D721Med (cell line): ENCODE results near the gene TMEM235.

ENCODE experiments used
- DNase-seq: peaks from one replicate; pipeline ENCODE4 v3.0.0; 2011; ENCODE audit warnings: low spot score; ENCODE audit not compliant: insufficient read length
- FAIRE-seq: peaks from 2 replicates; lab custom pipeline; 2011; peaks lifted over from hg19 to GRCh38; lab: Jason Lieb, UNC
- TF ChIP-seq, protein P1 (sequence below): IDR thresholded peaks from 2 replicates; pipeline ENCODE4 v1.5.1; 2012; ENCODE audit warnings: mild to moderate bottlenecking, control low read depth; ENCODE audit not compliant: insufficient read depth; ENCODE audit errors: missing control alignments

Gene TMEM235

DNA sequence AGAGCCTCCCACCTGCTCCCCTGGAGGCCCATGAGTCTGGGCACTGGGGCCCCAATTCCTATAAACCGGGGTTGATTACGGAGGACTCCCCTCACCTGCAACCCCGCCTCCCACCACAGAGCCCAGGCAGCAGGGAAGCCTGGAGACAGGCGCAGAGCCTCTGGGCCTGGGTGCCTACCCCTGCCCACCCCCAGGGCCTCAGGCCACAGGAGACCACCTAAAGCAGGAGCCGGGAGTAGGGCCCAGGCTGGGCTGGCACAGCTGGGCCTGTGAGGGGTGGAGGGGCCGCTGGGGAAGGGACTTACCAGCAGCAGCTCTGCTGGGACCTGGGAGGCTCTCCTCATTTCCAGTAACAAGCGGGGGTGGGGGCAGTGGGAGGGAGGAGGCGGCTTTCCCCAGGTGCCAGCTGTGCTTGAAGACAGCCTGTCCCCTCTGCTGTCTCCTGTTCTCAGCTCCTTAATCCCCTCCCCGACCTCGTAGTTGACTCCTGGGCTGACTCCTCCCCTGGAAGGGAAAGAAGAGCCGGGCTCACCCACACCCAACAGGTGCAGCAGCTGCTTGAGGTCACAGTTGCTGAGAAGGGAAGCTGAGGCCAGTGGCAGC, 46.8 kb downstream of the TMEM235 start:
- FAIRE-seq (no peak), DNase-seq (peak; percentile 60)
- TF ChIP-seq, protein P1, sequence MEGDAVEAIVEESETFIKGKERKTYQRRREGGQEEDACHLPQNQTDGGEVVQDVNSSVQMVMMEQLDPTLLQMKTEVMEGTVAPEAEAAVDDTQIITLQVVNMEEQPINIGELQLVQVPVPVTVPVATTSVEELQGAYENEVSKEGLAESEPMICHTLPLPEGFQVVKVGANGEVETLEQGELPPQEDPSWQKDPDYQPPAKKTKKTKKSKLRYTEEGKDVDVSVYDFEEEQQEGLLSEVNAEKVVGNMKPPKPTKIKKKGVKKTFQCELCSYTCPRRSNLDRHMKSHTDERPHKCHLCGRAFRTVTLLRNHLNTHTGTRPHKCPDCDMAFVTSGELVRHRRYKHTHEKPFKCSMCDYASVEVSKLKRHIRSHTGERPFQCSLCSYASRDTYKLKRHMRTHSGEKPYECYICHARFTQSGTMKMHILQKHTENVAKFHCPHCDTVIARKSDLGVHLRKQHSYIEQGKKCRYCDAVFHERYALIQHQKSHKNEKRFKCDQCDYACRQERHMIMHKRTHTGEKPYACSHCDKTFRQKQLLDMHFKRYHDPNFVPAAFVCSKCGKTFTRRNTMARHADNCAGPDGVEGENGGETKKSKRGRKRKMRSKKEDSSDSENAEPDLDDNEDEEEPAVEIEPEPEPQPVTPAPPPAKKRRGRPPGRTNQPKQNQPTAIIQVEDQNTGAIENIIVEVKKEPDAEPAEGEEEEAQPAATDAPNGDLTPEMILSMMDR: no peak

DNA sequence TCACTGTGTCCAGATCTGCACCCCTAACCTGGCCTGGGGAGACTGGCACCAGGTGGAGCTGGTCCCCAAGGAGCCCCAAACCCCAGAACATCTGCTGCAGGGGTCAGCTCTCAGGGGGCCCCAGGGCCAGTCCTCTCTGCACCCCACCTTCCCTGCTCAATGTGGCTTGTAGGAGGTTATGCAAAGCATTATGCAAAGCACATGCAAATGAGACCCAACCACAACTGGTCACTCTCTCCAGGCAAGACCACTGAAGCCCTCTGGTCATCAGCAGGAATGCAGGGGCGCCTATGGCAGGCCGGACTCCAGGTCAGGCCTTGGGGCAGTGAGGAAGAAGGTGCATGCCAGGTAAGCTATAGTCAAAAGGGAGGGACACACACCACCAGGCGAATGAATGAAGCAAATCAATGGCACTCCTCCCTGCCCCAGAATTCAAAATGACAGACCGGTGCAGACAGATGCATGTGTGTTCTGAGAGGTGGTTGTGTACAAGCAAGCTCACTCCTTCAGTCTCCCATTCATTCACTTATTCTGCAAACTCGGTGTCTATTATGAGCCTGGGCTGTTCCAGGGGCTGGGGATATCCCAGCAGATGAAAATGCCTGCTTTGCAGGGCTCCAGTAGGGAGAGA, 48.0 kb downstream of the TMEM235 start:
- DNase-seq (no peak), FAIRE-seq (no peak)
- TF ChIP-seq, protein P1: no peak

DNA sequence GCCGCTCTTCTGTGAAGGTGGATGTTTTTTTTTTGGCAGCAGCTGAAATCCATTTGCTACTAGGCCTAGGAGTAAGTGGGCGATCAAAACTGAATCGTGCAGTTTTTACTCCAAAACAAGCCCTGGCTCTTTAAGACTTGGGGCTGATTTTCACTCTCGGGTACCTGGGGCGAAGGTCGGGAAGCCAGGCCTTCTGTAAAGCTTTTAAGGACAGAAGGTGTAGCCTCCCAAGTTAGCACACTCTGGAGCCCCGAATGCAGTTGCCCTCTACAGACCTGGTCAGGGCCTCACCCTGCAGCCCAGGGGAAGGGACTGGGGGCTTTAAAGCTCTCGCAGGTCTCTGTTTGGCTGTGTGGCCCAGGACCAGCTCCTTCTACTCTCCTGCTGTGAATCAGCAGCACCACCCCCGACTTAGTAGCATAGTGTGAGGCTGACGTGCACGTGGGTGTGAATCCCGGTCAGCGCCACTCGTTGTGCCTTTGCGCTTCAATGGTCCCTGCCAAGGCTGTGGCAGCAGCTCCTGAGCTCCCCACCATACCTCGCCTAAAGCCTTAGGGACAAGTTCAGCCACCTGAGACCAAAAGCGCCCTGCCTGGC, 49.9 kb downstream of the TMEM235 start:
- FAIRE-seq: no peak
- no peak for DNase-seq
- TF ChIP-seq, protein P1: no peak

DNA sequence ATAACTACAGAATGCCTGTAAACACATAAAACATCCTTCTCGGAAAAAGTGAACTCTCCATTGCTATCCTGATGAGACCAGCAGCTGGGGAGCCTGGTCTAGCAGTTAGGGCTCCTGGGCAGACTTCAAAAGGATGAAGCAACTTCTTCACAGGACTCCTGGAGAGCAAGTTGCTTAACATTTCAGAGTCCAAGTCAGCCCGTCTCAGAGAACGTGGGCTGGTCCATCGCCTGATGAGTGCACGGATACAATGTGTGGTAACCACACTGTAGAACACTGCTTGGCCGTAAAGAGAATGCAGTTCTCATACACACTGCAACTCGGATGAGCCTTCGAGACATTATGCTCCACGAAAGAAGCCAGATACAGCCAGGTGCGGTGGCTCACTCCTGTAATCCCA, 52.7 kb downstream of the TMEM235 start:
- FAIRE-seq (no peak), DNase-seq (no peak)
- TF ChIP-seq, protein P1: no peak

DNA sequence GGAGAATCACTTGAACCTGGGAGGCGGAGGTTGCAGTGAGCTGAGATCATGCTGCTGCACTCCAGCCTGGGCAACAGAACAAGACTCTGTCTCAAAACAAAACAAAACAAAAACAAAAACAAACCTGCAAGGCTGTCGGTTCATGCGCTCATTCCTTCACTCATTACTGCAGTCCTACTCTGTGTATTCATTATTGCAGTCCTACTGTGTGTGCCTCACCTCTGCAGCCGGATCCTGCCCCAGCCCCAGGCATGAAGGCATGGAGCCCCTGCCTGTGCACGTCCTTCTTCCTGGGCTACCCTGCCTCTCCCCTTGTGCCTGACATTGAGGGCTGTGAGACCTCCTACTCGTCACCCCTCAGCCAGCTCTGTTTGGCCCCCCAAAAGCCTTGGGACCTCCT, 57.6 kb downstream of the TMEM235 start:
- FAIRE-seq: no peak
- TF ChIP-seq, protein P1: no peak
- no peak for DNase-seq

DNA sequence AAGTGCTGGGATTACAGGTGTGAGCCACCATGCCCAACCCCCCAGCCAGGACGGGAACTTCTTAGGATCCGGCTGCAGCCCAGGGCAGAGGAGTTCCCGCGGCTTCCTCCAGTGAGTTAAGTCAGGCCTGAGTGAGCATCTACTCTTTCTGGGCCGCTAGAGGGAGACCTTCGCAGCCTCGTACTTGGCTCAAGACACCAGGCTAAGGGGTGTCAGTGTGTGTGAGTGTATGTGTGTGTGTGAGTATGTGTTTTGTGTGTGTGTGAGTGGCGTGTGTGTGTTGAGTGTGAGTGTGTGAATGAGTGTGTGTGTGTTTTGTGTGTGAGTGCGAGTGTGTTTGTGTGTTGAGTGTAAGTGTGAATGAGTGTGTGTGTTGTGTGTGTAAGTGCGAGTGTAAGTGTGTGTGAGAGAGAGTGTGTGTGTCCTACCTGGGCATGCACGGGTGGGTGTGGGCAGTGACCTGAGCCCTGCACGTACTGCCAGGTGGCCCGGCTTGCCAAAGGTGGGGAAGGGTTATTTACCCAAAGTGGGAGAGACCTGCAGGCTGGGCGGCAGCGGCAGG, 58.5 kb downstream of the TMEM235 start:
- DNase-seq: no peak
- no peak for FAIRE-seq

More for the DNA sequence above, 58.5 kb downstream of the TMEM235 start:
- TF ChIP-seq, protein P1: peak; percentile 93
